MM.1S (cell line): Measurements from ENCODE around the gene TMSB15B.

Experiments used
- EZH2 ChIP-seq: fragments of 300-600 bp; sonication (generic); optimal IDR thresholded peaks from 2 replicates; pipeline ENCODE3; 2017; ENCODE audit warnings: low read depth, mild to moderate bottlenecking, antibody characterized with exemption, low read length, mixed read lengths
- EZH2phosphoT487 ChIP-seq: fragments of 300-600 bp; sonication (generic); IDR thresholded peaks from 2 replicates; pipeline ENCODE4 v1.6.1; 2018; ENCODE audit warnings: antibody characterized with exemption, low read length
- TF ChIP-seq, protein P1 (sequence below): fragments of 300-600 bp; sonication (generic); IDR thresholded peaks from 2 replicates; pipeline ENCODE4 v1.5.1; 2016; ENCODE audit warnings: antibody characterized with exemption, low read length, mixed read lengths

DNA sequence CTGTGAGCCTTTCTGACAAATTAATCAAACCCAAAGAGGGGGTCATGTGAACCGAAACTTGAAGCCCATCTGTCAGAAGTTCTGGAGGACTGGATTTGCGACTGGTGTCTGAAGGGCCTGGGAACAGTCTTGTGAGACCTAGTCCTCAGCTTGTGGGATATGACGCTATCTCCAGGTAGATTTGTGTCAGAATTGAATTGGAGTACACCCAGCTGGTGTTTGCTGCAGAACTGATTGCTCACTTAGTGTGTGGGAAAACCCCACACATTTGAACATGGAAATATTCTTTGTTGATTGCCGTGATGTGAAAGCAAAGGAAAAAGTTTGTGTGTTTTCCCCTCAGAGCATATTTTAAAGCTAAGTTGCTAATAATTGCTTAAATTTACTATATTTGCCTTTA is 30.3 kb upstream of the TMSB15B start:
- TF ChIP-seq, protein P1, sequence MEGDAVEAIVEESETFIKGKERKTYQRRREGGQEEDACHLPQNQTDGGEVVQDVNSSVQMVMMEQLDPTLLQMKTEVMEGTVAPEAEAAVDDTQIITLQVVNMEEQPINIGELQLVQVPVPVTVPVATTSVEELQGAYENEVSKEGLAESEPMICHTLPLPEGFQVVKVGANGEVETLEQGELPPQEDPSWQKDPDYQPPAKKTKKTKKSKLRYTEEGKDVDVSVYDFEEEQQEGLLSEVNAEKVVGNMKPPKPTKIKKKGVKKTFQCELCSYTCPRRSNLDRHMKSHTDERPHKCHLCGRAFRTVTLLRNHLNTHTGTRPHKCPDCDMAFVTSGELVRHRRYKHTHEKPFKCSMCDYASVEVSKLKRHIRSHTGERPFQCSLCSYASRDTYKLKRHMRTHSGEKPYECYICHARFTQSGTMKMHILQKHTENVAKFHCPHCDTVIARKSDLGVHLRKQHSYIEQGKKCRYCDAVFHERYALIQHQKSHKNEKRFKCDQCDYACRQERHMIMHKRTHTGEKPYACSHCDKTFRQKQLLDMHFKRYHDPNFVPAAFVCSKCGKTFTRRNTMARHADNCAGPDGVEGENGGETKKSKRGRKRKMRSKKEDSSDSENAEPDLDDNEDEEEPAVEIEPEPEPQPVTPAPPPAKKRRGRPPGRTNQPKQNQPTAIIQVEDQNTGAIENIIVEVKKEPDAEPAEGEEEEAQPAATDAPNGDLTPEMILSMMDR: no peak
- TF ChIP-seq EZH2 (no peak), EZH2phosphoT487 (no peak)
